Measurements from ENCODE around the gene MLKL. TPM values are rescaled to one million over a fixed set of nuclear protein-coding genes. Genes with fewer than 3 reads are reported as not detected.

Gene MLKL
- total RNA-seq, 6 experiments from 2014 or later = 2.6 to 13.1 (median 6.1) TPM

DNA sequence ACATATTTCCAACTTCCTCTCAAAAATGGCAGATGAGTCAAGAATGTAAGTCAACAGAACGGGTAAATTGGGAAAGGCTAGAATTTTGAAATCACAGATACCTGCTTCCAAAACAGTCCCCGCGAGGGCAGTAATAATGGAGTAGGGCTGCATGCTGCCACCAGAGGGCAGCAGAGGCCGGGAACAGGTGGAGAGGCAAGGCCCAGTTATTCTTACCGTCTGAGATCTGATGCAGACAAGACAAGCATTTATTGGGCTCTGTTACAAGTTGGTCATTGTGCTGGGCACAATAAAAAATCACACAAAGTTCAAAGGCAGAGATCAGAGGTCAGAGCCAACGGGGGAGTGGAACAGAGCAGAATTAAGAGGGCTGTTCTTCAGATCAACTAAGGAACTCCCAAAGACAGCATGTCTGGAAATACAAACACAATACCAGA is 8.8 kb upstream of the MLKL start:
- no peak for TF ChIP-seq POLR2A (IDR thresholded peaks at IDR 0.05)
- TF ChIP-seq, protein P1, sequence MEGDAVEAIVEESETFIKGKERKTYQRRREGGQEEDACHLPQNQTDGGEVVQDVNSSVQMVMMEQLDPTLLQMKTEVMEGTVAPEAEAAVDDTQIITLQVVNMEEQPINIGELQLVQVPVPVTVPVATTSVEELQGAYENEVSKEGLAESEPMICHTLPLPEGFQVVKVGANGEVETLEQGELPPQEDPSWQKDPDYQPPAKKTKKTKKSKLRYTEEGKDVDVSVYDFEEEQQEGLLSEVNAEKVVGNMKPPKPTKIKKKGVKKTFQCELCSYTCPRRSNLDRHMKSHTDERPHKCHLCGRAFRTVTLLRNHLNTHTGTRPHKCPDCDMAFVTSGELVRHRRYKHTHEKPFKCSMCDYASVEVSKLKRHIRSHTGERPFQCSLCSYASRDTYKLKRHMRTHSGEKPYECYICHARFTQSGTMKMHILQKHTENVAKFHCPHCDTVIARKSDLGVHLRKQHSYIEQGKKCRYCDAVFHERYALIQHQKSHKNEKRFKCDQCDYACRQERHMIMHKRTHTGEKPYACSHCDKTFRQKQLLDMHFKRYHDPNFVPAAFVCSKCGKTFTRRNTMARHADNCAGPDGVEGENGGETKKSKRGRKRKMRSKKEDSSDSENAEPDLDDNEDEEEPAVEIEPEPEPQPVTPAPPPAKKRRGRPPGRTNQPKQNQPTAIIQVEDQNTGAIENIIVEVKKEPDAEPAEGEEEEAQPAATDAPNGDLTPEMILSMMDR (IDR thresholded peaks at IDR 0.05) = peak; percentile 95 to 97 (median 96)
- no peak overlapping the region for H3K4me3 ChIP-seq
- DNase-seq (peak; percentile 84 to 87 (median 85)), ATAC-seq (peak; percentile 99 to 100 (median 100))
- intact Hi-C loops (cut with DNase I) = no loop called here
- no peaks in the 10 kb centered on the region for H3K4me1 ChIP-seq
- no peaks in the 10 kb centered on the region for H3K27me3 ChIP-seq
- WGBS (ENCODE audit: insufficient coverage, low coverage, low lambda C conversion rate, missing lambda C conversion rate) = 0% methylated on average over 6 of the region's 6 CpGs
- H3K9me3 ChIP-seq = no peaks in the 10 kb centered on the region
- H3K27ac ChIP-seq = no peak overlapping the region
- H3K36me3 ChIP-seq = no peaks in the 10 kb centered on the region

DNA sequence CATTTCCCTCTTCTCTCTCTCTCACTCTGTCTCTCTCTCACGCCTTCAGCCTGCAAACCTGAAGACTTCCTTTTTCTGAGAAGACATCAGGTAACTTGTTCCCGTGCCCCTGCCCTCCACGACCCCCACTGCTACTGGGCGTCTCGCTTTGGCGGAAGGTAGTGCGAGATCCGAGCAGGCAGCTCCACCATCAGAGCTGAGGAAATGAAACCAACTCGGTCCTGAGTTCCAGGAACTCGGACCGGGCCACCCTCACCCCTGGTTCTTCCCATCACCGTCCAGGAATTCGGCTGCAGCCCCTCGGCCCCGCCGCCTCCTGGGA is 585 bp downstream of the MLKL start:
- Histone ChIP-seq H3K9me3 (no peaks in the 10 kb centered on the region), H3K4me1 (peaks cover 0 to 23% (median 7%) of the 10 kb centered on the region in 4 donors), H3K4me3 (peak overlapping the region; percentile 74 to 87 (median 77)), H3K27ac (peak overlapping the region; percentile 85 to 92 (median 86)), H3K27me3 (no peaks in the 10 kb centered on the region), H3K36me3 (peaks cover 0 to 5% (median 2%) of the 10 kb centered on the region in 4 donors)
- DNase-seq = peak; percentile 49 to 64 (median 57)
- peak; percentile 46 to 51 (median 48) for ATAC-seq
- 26% methylated on average over 9 of the region's 16 CpGs for WGBS (ENCODE audit: insufficient coverage, low coverage, low lambda C conversion rate, missing lambda C conversion rate)
- no peak for TF ChIP-seq POLR2A (IDR thresholded peaks at IDR 0.05)
- TF ChIP-seq, protein P1 (IDR thresholded peaks at IDR 0.05) = no peak
- intact Hi-C loops (cut with DNase I) = no loop called here

DNA sequence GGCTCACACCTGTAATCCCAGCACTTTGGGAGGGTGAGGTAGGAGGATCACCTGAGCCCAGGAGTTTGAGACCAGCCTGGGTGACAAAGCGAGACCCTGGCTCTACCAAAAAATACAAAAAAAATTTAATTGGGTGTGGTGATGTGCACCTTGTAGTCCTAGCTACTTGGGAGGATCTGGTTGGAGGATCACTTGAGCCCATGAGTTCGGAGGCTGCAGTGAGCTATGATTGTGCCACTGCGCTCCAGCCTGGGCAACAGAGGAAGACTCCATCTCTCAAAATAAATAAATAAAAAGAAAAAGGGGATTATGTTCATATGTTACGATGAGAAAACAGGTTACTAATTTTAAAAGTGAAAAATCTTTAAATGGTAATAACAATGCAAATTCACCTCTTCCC is 996 bp downstream of the MLKL start:
- H3K9me3 ChIP-seq = no peaks in the 10 kb centered on the region
- WGBS (ENCODE audit: insufficient coverage, low coverage, low lambda C conversion rate, missing lambda C conversion rate) = 50% methylated on average over 3 of the region's 4 CpGs
- H3K4me1 ChIP-seq = peaks cover 0 to 23% (median 7%) of the 10 kb centered on the region in 4 donors
- H3K27me3 ChIP-seq = no peaks in the 10 kb centered on the region
- DNase-seq (peak in 1 of 3 donors; percentile 24), ATAC-seq (no peak)
- TF ChIP-seq, protein P1 (IDR thresholded peaks at IDR 0.05) = no peak
- no peak for TF ChIP-seq POLR2A (IDR thresholded peaks at IDR 0.05)
- intact Hi-C loops (cut with DNase I) = no loop called here
- H3K36me3 ChIP-seq = peaks cover 0 to 7% (median 2%) of the 10 kb centered on the region in 4 donors
- H3K4me3 ChIP-seq = peak overlapping the region; percentile 74 to 87 (median 77)
- peak overlapping the region; percentile 85 to 92 (median 86) for H3K27ac ChIP-seq

DNA sequence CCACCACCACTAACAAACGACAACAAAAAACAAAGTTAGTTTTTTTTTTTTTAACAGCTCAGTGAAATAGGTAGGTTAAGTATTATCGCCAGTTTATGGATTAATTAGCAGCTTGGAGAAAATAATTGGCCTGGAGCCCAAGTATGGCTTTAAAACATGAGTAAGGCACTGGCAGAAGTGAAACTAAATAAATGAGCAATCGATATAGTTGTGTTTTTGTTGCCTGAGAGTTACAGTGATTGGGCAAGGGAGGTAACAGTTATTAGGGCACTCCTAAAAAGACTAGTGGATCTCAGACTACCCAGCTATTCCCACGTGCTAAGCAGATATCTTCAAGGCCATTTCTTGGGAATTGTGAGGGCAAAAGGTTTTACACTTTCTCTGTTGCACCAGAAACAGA is 2.4 kb downstream of the MLKL start:
- TF ChIP-seq POLR2A (IDR thresholded peaks at IDR 0.05) = no peak
- TF ChIP-seq, protein P1 (IDR thresholded peaks at IDR 0.05) = no peak
- no peaks in the 10 kb centered on the region for H3K9me3 ChIP-seq
- 17% methylated on average over 4 of the region's 4 CpGs for WGBS (ENCODE audit: insufficient coverage, low coverage, low lambda C conversion rate, missing lambda C conversion rate)
- intact Hi-C loops (cut with DNase I) = no loop called here
- no peak for DNase-seq
- peaks cover 0 to 23% (median 7%) of the 10 kb centered on the region in 4 donors for H3K4me1 ChIP-seq
- peaks cover 0 to 10% (median 2%) of the 10 kb centered on the region in 4 donors for H3K36me3 ChIP-seq
- peak in 3 of 4 donors; percentile 9 to 43 (median 31) for ATAC-seq
- H3K27me3 ChIP-seq = no peaks in the 10 kb centered on the region
- peak overlapping the region; percentile 20 to 54 (median 28) for H3K27ac ChIP-seq
- peak overlapping the region in 1 of 3 donors; percentile 10 for H3K4me3 ChIP-seq
